ACC112 (cell line): ENCODE results near the gene GFY.

Experiments used
- H2AFZ ChIP-seq: fragments of 200-600 bp; sonication (generic); one replicate; pipeline ENCODE4 v1.6.0; 2017; ENCODE audit warnings: antibody characterized with exemption, low read length; ENCODE audit not compliant: unreplicated experiment
- H3K27ac ChIP-seq: fragments of 200-600 bp; sonication (generic); 2 replicates; pipeline ENCODE4 v1.5.1; 2014; ENCODE audit warnings: low read depth, mild to moderate bottlenecking, antibody characterized with exemption, low read length, moderate library complexity
- H3K27me3 ChIP-seq: fragments of 200-600 bp; sonication (generic); 2 replicates; pipeline ENCODE4 v1.6.1; 2014; ENCODE audit warnings: mild to moderate bottlenecking, antibody characterized with exemption, low read length, moderate library complexity, mixed read lengths; ENCODE audit not compliant: insufficient read depth
- H3K36me3 ChIP-seq: fragments of 200-600 bp; sonication (generic); 2 replicates; pipeline ENCODE4 v1.6.1; 2016; ENCODE audit warnings: mild to moderate bottlenecking, antibody characterized with exemption, low read length, moderate library complexity, mixed read lengths; ENCODE audit not compliant: insufficient read depth
- H3K4me1 ChIP-seq: fragments of 200-600 bp; sonication (generic); one replicate; pipeline ENCODE4 v1.6.1; 2016; ENCODE audit warnings: low read length, mixed read lengths; ENCODE audit not compliant: insufficient read depth, unreplicated experiment, control insufficient read depth
- H3K4me3 ChIP-seq: fragments of 200-600 bp; sonication (generic); 2 replicates; pipeline ENCODE4 v1.5.1; 2014; ENCODE audit warnings: mild to moderate bottlenecking, low read depth, low read length
- H3K79me2 ChIP-seq: fragments of 200-600 bp; sonication (generic); one replicate; pipeline ENCODE4 v1.6.0; 2016; ENCODE audit warnings: low read length; ENCODE audit not compliant: control insufficient read depth, unreplicated experiment, insufficient read depth

Gene GFY

GRCh38 chr19:49409441-49410029 is 15.7 kb upstream of the GFY start:
- Histone ChIP-seq H3K4me3 (no peak overlapping the region), H2AFZ (no peak overlapping the region), H3K4me1 (no peaks in the 10 kb centered on the region), H3K27ac (no peak overlapping the region), H3K36me3 (no peaks in the 10 kb centered on the region), H3K27me3 (no peaks in the 10 kb centered on the region), H3K79me2 (no peaks in the 10 kb centered on the region)

GRCh38 chr19:49411681-49412326 is 13.4 kb upstream of the GFY start:
- Histone ChIP-seq H3K36me3 (no peaks in the 10 kb centered on the region), H3K79me2 (no peaks in the 10 kb centered on the region), H3K4me3 (no peak overlapping the region), H3K27ac (no peak overlapping the region), H2AFZ (no peak overlapping the region), H3K27me3 (no peaks in the 10 kb centered on the region), H3K4me1 (no peaks in the 10 kb centered on the region)

- Histone ChIP-seq H3K4me3 (no peak overlapping the region), H3K79me2 (no peaks in the 10 kb centered on the region), H3K27me3 (peaks cover 14% of the 10 kb centered on the region)
These were observed 11.8 kb upstream of the GFY start for GRCh38 chr19:49413348-49413747.

DNA sequence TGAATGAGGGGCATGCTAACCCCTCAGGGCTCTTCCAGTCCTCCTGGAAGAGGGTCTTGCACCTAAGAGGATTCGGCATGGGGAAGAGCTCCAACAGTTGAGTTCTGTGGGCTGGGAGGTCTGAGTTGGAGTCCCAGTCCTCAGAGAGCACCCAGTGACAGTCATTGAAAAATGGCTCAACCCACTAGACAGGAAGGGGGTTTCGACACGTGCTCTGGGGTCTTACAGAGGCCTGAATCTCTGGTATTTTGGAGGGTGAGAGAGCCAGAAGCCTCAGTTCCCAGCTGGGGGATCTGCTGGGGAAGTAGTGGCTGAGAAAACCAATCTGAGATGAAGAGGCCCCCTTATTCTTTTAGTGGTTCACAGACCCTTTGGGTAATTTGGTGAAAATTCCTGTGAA is 10.9 kb upstream of the GFY start:
- Histone ChIP-seq H3K4me1 (no peaks in the 10 kb centered on the region), H3K79me2 (no peaks in the 10 kb centered on the region), H3K27me3 (peaks cover 23% of the 10 kb centered on the region), H3K36me3 (no peaks in the 10 kb centered on the region), H3K27ac (no peak overlapping the region), H3K4me3 (no peak overlapping the region), H2AFZ (no peak overlapping the region)

More at GRCh38 chr19:49413348-49413747, 11.8 kb upstream of the GFY start:
- Histone ChIP-seq H3K27ac (no peak overlapping the region), H2AFZ (no peak overlapping the region), H3K4me1 (no peaks in the 10 kb centered on the region), H3K36me3 (no peaks in the 10 kb centered on the region)

GRCh38 chr19:49415102-49415809 is 9.9 kb upstream of the GFY start:
- Histone ChIP-seq H2AFZ (no peak overlapping the region), H3K4me1 (no peaks in the 10 kb centered on the region), H3K79me2 (no peaks in the 10 kb centered on the region), H3K27ac (no peak overlapping the region), H3K4me3 (no peak overlapping the region), H3K36me3 (no peaks in the 10 kb centered on the region), H3K27me3 (peaks cover 33% of the 10 kb centered on the region)

DNA sequence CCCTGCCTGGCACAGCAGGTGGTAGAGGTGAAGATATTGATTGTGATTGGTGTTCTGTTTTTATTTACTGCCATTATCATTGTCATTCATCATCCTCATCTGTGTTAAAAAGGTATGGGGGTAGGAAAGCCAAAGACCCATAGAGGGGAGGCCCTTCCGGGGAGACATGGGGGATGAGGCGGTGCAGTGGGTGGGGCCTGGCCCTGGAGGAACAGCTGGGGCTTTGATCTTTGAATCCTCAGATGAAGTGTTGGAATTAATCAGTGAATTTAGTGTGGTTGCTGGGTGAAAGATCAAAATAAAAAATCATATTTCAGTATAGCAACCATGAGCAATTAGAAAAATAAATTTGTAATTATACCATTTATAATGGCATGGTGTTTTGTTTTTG is 9.4 kb upstream of the GFY start:
- no peak overlapping the region for H2AFZ ChIP-seq
- no peak overlapping the region for H3K4me3 ChIP-seq
- H3K27me3 ChIP-seq: peaks cover 38% of the 10 kb centered on the region
- H3K36me3 ChIP-seq: no peaks in the 10 kb centered on the region
- no peaks in the 10 kb centered on the region for H3K79me2 ChIP-seq
- H3K27ac ChIP-seq: no peak overlapping the region
- no peaks in the 10 kb centered on the region for H3K4me1 ChIP-seq

DNA sequence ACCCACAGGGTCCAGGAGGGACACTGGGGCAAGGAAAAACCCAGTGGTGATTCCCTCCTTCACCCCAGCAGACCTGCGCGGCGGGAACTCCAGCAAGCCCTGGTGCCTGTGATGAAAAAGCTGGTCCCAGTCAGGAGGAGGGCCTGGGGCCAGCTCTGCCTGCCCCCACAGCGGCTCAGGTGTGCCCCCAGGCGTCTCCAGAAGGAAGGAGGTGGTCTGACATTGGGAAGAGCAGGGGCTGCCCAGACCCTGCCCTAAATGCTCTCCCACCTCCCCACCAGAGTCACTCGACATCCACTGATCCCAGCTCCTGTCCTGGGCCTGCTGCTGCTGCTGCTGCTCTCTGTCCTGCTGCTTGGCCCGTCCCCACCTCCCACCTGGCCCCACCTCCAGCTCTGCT is 8.1 kb upstream of the GFY start:
- Histone ChIP-seq H3K4me3 (no peak overlapping the region), H3K36me3 (no peaks in the 10 kb centered on the region), H3K79me2 (no peaks in the 10 kb centered on the region), H3K4me1 (peaks cover 6% of the 10 kb centered on the region), H3K27ac (no peak overlapping the region), H3K27me3 (peaks cover 49% of the 10 kb centered on the region), H2AFZ (no peak overlapping the region)

- Histone ChIP-seq H3K27ac (no peak overlapping the region), H3K4me1 (peaks cover 6% of the 10 kb centered on the region), H3K4me3 (no peak overlapping the region), H3K36me3 (no peaks in the 10 kb centered on the region), H3K79me2 (no peaks in the 10 kb centered on the region), H3K27me3 (peaks cover 62% of the 10 kb centered on the region), H2AFZ (no peak overlapping the region)
These were observed 6.7 kb upstream of the GFY start for GRCh38 chr19:49418511-49418910.

GRCh38 chr19:49419173-49419572 is 6.0 kb upstream of the GFY start:
- Histone ChIP-seq H3K79me2 (no peaks in the 10 kb centered on the region), H3K4me3 (no peak overlapping the region), H3K27ac (no peak overlapping the region), H3K36me3 (no peaks in the 10 kb centered on the region), H3K4me1 (peaks cover 6% of the 10 kb centered on the region), H2AFZ (no peak overlapping the region), H3K27me3 (peaks cover 68% of the 10 kb centered on the region)

DNA sequence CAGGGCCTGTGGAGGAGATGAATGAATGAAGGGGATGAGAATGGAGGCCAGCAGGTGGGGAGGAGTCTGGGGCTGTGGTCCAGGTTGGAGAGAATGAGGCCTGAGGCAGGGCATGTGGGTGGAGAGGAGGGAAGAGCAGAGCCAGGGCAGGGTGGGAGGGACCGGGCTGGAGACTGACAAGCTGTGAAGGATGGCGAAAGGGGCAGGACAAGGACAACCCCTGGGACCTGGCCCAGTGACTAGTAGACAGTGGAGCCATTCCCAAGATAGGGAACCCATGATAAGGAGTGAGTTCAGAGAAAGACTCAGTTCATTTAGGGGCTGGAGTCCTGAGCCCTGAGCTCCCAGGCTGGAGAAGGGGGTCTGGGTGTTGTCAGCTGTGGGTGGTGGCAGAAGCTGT is 5.0 kb upstream of the GFY start:
- Histone ChIP-seq H3K27me3 (peaks cover 68% of the 10 kb centered on the region), H3K4me3 (no peak overlapping the region), H3K79me2 (no peaks in the 10 kb centered on the region), H3K4me1 (peaks cover 6% of the 10 kb centered on the region), H3K36me3 (no peaks in the 10 kb centered on the region), H2AFZ (no peak overlapping the region), H3K27ac (no peak overlapping the region)
